Tibial nerve (tissue), 3 donors: ENCODE data around the gene GRAP.
"Not testable (repeated sequence)": the region's sequence is repeated elsewhere in the genome, so short reads cannot be mapped to it uniquely, and the experiment has no call there.

ENCODE experiments used
- EP300 ChIP-seq, 2 donors: sonication (generic); formaldehyde crosslinking; IDR thresholded peaks; one replicate each; pipeline ENCODE4 v1.6.1; 2017; ENCODE audit warnings: antibody characterized with exemption in 2 of 2, mild to moderate bottlenecking in 1 of 2
- POLR2A ChIP-seq, 2 donors: fragments of 450-650 bp; IDR thresholded peaks; one replicate each; pipeline ENCODE4 v1.6.1; 2017; ENCODE audit warnings: antibody characterized with exemption in 2 of 2, mild to moderate bottlenecking in 2 of 2, moderate library complexity in 2 of 2

DNA sequence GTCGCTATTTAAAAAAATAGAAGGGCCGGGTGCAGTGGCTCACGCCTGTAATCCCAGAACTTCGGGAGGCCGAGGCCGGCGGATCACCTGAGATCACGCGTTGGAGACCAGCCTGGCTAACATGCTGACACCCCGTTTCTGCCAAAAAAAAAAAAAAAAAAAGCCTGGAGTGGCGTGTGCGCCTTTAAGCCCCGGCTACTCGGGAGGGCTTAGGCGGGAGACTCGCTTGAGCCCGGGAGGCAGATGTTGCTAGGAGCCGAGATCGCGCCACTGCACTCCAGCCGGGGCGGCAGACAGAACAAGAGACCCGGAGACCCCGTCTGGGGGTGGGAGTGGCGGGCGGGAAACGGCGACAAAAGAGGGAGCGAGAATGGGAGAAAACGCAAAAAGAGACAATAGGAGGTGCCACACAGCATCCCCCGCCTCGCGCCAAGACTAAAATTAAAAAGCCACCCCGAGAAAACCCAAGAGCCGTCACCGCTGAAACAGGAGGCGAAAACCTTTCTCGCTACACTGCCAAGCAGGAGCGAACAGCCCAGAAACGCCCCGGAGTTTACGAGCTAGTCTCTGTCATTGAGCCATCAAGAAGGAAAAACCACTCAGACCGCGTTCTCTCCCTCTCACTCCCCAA is 16.7 kb upstream of the GRAP start:
- TF ChIP-seq EP300 (IDR thresholded peaks at IDR 0.05) = peak in 1 of 2 donors; percentile 80
- TF ChIP-seq POLR2A (IDR thresholded peaks at IDR 0.05) = not testable (repeated sequence)
